AML-193 (cell line): ENCODE results near the gene UAP1.

Experiments
- DNase-seq, 2 experiments: peaks; one replicate each; lab custom pipeline; 2025; lab: John Stamatoyannopoulos, UW

Gene UAP1

GRCh38 chr1:162616848-162617247 lies 55.3 kb downstream of the UAP1 start:
- no peak for DNase-seq

GRCh38 chr1:162617513-162617912 lies 56.0 kb downstream of the UAP1 start:
- no peak for DNase-seq

- no peak for DNase-seq
Observed at GRCh38 chr1:162619076-162619475, 57.6 kb downstream of the UAP1 start.

- no peak for DNase-seq
Observed at GRCh38 chr1:162621256-162621655, 59.7 kb downstream of the UAP1 start.

DNA sequence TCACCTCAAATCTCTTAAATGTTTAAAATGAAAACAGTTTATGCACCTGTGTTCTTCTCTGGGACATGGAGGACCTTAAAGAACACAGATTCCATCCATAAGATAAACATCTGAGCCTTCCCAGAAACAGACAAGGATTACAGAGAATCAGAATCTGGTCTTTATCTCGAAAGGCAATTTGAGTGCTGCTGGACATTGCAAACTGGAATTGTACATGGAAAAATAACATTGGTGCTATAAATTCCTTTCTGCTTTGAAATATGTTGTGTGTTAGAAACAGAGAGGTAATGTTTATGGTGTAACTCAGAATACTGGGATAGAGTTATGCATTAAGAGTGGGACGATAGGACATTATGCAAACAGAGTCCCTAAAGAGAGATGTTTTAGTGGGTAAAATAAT lies 64.2 kb downstream of the UAP1 start:
- no peak for DNase-seq

DNA sequence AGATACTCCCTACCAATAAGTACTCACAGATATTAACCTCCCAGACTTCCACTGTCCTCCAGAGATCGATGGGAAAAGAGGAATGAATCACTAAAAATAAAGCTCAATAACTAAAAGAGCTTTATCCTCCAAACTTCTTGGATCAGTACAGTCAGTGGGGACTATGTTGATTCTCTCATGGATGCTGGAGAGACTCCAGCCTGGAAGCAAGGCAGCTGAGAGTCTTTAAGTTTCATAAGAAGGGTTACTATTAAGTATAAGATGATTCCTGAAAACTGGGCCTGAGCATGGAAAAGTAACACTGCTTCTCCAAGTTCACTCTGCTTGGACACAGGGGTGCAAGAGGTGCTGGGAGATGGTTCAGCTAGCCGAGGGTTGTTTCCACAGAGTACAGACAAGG lies 64.6 kb downstream of the UAP1 start:
- DNase-seq = no peak

DNA sequence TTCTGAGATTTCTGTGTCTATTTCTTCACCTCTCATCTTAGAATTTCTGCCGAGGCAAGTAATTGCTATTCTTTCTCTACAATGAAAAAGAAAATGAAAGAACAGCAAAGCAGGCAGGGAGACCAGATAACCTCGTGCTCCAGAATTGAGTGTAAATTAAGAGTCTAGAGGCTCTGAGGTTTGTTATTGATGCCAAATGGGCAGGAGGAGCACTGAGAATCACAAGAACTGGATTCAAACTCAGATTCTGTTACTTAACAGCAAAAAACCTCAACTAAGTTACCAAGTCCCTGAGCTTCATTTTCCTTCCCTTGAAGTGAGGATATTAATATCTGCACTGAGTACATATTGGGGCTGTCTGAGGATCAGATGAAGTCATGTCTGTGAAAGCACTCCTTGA lies 65.2 kb downstream of the UAP1 start:
- DNase-seq = no peak

GRCh38 chr1:162627662-162628296 lies 66.3 kb downstream of the UAP1 start:
- peak; percentile 30 to 48 for DNase-seq

DNA sequence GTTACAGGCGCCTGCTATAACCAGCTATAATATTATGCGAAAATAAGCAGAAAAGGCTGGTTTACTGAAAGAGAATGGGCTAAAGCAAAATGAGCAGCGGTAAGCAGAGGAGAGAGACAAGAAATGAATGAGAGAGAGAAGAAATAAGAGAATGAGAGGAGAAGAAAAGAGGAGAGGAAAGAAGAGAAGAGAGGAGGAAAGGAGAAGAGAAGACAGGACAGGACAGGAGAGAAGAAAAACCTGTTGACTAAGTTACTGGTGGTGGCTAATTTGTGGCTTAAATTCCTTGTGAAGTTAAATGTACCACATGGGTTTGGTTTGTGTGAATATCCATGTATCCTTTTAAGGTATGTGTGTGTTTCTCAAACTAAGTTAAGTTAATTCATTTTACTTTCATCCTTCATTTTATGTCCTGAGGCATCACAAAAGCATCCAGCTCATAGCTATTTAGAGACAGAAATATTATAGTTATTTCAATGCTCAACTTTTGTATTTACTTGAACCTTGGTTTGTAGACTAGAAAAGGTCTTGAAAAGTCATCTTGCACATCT lies 67.6 kb downstream of the UAP1 start:
- DNase-seq = no peak

DNA sequence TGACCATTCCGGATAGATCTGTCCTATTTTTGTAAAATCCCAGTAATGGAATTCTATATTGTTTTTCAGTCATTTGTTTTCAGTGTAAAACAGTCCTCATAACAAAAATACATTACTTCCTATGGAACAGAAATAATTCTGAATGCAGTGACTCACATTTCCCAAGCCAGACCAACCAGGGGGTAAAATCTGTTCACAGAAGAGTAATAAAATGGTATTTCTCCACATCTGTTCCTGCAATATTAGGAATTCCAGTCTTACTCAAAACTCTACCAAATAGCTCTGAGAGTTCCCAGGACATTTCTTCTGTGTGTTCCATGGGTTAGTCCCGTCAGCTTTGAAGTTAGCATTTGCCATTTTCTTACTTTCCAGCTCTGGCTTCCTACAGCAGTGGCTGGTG lies 68.1 kb downstream of the UAP1 start:
- no peak for DNase-seq

DNA sequence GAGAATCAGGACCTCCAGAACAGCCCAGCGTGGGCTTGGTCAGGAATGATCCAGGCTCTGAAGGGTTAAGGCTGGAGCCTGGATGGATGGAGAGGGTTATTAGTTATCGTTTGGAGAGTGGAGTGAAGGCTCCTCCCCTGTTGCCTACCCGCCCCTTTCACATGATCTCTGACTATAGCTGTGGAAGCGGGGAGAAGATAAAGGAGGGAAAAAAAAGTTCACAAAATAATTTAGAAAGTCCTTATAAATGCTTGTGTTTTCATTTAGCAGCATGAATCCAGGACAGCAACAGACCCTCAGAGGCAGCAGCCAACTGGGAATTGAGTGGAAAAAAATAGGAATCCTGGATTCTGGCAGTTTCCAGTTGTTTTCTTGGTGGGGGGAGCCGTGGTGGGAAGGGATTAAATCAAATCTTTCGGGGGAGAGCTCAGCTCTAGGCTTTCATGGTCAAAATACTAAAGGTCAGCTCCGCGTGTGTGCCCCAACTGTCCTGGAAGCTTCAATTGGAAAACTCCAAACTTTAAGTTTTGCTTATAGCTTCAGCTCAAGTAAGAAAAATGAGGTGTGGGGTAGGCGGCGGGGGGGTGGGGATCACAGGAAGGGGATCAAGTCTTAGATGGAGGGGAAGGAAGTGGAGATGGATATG lies 70.1 kb downstream of the UAP1 start:
- DNase-seq = no peak

DNA sequence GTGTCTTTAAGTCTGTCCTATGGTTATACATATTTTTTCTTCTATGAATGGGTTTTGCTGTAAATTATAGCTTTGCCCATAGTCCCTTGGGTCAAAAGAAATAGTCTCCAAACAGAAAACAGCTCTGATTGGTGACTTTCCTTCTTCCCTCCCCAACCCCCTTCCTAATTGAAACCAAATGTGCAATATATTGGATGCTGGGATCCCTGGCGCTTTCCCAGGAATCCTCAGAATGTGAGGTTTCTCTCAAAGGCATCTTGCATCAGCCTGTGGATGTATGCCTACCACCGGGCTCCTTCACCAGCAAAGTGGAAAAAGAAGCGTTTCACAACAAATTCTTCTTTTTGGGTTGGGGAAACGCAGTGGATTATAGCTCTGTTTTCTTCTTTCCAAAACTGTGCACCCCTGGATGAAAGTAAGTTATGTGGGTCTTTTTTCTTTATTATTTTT lies 70.7 kb downstream of the UAP1 start, which contains the start of gene DDR2:
Gene DDR2, plus strand, starts transcription at position 248 of the 450 bp plus-strand sequence. CDS start 86,600 bp downstream, outside the sequence.
- DNase-seq = no peak

DNA sequence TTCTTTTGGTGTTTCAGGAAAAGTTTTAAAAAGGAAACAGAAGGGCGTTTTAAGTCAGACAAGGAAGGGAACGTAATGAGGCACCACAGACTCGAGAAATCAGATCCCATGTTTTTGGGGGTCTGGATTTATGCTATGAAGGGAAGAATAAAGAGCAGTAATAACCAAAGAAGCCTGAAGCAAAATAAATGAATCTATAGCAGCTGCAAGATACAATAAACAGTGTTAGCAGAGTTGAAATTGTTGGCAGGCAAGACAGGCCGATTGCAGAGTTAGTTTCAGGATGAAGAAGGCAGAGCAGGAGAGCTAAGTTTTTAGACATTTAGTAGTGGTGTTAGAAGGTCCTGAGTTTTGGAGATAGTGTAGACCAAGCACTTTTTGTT lies 71.2 kb downstream of the UAP1 start:
- DNase-seq = no peak

DNA sequence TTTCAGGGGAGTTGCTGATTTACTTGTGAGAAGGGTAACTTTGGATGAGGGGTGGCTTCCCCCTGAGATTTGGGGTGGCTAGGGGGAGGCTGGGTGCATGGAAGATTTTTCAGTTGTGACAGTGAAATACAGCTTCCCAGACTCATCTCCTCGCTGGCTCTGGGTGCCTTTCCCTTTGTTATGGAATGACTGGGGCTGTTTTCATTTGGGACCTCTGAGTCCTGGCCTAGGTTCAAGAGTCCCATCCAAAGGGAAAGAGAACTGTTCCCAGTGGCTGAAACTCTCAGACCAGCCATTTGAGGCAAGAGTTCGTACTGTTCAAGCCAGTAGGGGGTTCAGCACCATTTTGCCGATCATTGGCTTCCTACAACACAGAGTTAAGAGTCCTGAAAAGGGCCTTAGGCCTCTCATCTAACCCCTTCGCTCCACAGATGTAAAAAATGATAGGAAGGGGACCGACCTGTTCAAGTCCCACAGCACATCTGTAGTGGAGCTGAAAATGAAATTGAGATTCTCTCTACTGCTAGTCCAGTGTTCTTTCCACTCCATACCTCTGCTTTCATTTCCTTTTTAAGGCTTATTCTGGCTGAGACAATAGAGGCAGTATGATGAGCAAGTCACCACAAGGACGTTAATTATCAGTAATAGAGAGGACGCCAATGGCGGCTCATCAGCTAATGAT lies 71.7 kb downstream of the UAP1 start:
- no peak for DNase-seq

DNA sequence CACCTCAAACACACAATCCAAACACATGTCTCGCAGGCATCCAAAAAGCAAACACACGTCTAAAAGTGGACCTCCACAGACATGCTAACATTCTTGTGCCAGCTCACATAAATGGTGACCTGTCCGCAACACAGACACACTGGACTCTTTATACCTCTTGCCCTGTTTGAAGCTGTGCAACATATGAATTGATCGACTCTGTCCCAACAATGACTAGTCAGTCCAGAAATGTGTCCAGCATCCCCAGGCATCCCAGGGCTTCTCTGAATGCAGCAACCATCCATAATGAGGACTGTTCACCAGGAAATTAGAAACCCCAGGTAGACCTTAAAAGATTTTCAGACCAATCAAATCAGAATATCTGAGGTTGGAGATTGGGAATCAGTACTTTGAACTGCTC lies 73.9 kb downstream of the UAP1 start:
- DNase-seq = no peak

DNA sequence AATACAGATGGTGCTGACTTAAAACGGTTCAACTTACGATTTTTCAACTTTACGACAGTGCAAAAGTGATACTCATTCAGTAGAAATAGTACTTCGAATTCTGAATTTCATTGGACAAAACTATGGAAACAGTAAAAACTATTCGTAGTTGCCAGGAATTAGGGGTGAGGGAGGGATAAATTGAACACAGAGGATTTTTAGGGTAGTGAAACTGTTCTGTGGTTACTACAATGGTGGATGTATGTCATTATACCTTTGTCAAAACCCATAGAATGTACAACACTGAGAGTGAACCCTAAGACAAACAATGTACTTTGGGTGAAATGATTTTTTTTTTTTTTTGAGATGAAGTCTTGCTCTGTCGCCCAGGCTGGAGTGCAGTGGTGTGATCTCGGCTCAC lies 78.2 kb downstream of the UAP1 start:
- no peak for DNase-seq

GRCh38 chr1:162641114-162641513 lies 79.6 kb downstream of the UAP1 start:
- no peak for DNase-seq

DNA sequence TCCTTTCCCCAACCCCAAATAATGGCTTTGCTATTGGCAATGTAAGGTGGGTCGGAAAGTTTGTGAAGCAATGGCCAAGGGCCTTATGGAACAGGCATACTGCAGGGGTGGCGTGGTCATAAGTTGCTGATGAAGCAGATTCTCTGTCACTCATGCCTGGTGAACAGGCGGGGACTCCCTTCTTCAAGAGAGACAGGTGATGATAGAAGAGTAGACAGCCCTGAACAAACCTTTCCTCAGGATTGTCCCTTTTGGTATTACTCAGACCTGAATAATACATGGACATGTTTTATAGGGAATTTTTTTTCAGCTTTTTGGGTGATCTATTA lies 83.4 kb downstream of the UAP1 start:
- DNase-seq = no peak

DNA sequence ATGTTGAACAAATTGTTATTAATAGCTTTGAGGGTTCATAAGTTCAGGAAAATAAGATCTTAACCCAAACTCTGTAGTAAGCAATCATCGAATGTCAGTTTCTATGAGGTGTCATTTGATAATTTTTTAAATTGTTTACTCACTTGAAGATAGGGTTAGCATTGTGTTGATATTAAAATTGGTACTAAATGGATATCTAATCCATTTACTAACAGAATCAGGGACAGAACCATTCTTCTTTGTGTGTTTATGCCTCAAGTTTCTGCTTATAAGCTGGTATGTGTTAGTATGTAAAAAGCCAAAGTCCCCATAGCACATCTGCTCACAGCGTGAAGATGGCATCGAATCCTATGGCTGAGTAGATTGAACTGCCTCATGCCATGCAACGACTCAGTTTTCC lies 84.1 kb downstream of the UAP1 start:
- DNase-seq = no peak

- DNase-seq = no peak
Observed at GRCh38 chr1:162649583-162649982, 88.1 kb downstream of the UAP1 start.
